HL-60 (cell line): Measurements from ENCODE around the gene SUN3.

Experiments used
- DNase-seq, 2 experiments: peaks; one replicate each; pipeline ENCODE4 v3.0.0-alpha.2; 2010 to 2020; ENCODE audit warnings: low read depth in 1 of 2, low spot score in 1 of 2
- H3K27ac ChIP-seq: fragments of 250-450 bp; sonication (Bioruptor Pico); replicated peaks from 2 replicates; pipeline ENCODE4 v1.5.1; 2020; ENCODE audit warnings: mild to moderate bottlenecking, moderate library complexity
- H3K27me3 ChIP-seq: fragments of 250-450 bp; sonication (Bioruptor Pico); 2 replicates; pipeline ENCODE4 v1.5.1; 2021; ENCODE audit warnings: mild to moderate bottlenecking, moderate library complexity; ENCODE audit not compliant: insufficient read depth, poor library complexity, severe bottlenecking
- H3K4me3 ChIP-seq: replicated peaks from 2 replicates; pipeline ENCODE4 v1.5.1; 2011; ENCODE audit warnings: mild to moderate bottlenecking, control low read depth, low read length; ENCODE audit not compliant: insufficient read depth
- CTCF ChIP-seq: IDR thresholded peaks from one replicate; pipeline ENCODE4 v1.5.1; 2011; ENCODE audit warnings: low read length, control low read depth, inconsistent platforms; ENCODE audit not compliant: insufficient read depth
- GABPA ChIP-seq: IDR thresholded peaks from 2 replicates; pipeline ENCODE4 v1.6.1; 2012; ENCODE audit warnings: low read depth
- POLR2AphosphoS5 ChIP-seq: IDR thresholded peaks from 2 replicates; pipeline ENCODE4 v1.6.1; 2012; ENCODE audit warnings: low read depth
- REST ChIP-seq: IDR thresholded peaks from 2 replicates; pipeline ENCODE4 v1.6.1; 2012; ENCODE audit warnings: low read depth; ENCODE audit not compliant: insufficient replicate concordance
- SPI1 ChIP-seq: IDR thresholded peaks from 2 replicates; pipeline ENCODE4 v1.6.1; 2012; ENCODE audit warnings: low read depth, mild to moderate bottlenecking, borderline replicate concordance

SUN3 gene

GRCh38 chr7:48058990-48059389, 30.1 kb upstream of the SUN3 start:
- peak; percentile 36; the same call in 1 of the 2 replicates for TF ChIP-seq SPI1
- no peak for TF ChIP-seq POLR2AphosphoS5
- Histone ChIP-seq H3K27me3 (no peaks in the 10 kb centered on the region), H3K4me3 (no peak overlapping the region), H3K27ac (no peak overlapping the region)
- DNase-seq, result no peak

- no peak for DNase-seq
- Histone ChIP-seq H3K4me3 (no peak overlapping the region), H3K27ac (no peak overlapping the region), H3K27me3 (no peaks in the 10 kb centered on the region)
- no peak for TF ChIP-seq POLR2AphosphoS5
- TF ChIP-seq CTCF, result no peak
- no peak for TF ChIP-seq REST
- TF ChIP-seq SPI1, result no peak
- TF ChIP-seq GABPA, result no peak
Measured at GRCh38 chr7:48053736-48054135, 24.8 kb upstream of the SUN3 start.

- DNase-seq, result no peak
- no peak overlapping the region for H3K27ac ChIP-seq
Measured at GRCh38 chr7:48052748-48053147, 23.8 kb upstream of the SUN3 start.

More at GRCh38 chr7:48052748-48053147, 23.8 kb upstream of the SUN3 start:
- H3K27me3 ChIP-seq, result no peaks in the 10 kb centered on the region
- no peak overlapping the region for H3K4me3 ChIP-seq
- TF ChIP-seq CTCF (no peak), GABPA (no peak), REST (no peak), SPI1 (no peak), POLR2AphosphoS5 (no peak)
